GM12865 (cell line): ENCODE measurements around the gene OCSTAMP.

Source experiments
- DNase-seq: peaks from one replicate; pipeline ENCODE4 v3.0.0; 2010; ENCODE audit warnings: low read depth
- H3K4me3 ChIP-seq: 2 replicates; pipeline ENCODE4 v1.5.1; 2011; ENCODE audit warnings: mild to moderate bottlenecking, low read depth, low read length, control low read depth
- TF ChIP-seq, protein P1 (sequence below): IDR thresholded peaks from 2 replicates; pipeline ENCODE4 v1.5.1; 2011; ENCODE audit warnings: low read length, control low read depth, low read depth, inconsistent platforms; ENCODE audit not compliant: insufficient read depth; ENCODE audit errors: missing control alignments

Gene OCSTAMP

GRCh38 chr20:46573788-46574584 is 23.5 kb upstream of the OCSTAMP start:
- no peak for DNase-seq
- no peak overlapping the region for H3K4me3 ChIP-seq
- TF ChIP-seq, protein P1, sequence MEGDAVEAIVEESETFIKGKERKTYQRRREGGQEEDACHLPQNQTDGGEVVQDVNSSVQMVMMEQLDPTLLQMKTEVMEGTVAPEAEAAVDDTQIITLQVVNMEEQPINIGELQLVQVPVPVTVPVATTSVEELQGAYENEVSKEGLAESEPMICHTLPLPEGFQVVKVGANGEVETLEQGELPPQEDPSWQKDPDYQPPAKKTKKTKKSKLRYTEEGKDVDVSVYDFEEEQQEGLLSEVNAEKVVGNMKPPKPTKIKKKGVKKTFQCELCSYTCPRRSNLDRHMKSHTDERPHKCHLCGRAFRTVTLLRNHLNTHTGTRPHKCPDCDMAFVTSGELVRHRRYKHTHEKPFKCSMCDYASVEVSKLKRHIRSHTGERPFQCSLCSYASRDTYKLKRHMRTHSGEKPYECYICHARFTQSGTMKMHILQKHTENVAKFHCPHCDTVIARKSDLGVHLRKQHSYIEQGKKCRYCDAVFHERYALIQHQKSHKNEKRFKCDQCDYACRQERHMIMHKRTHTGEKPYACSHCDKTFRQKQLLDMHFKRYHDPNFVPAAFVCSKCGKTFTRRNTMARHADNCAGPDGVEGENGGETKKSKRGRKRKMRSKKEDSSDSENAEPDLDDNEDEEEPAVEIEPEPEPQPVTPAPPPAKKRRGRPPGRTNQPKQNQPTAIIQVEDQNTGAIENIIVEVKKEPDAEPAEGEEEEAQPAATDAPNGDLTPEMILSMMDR: no peak

GRCh38 chr20:46573234-46573633 is 22.8 kb upstream of the OCSTAMP start:
- H3K4me3 ChIP-seq: no peak overlapping the region
- DNase-seq: no peak
- TF ChIP-seq, protein P1: no peak

- DNase-seq: no peak
- TF ChIP-seq, protein P1: no peak
These were observed 22.3 kb upstream of the OCSTAMP start for GRCh38 chr20:46572790-46573189.

GRCh38 chr20:46572153-46572552 is 21.7 kb upstream of the OCSTAMP start:
- H3K4me3 ChIP-seq: no peak overlapping the region
- DNase-seq: no peak
- TF ChIP-seq, protein P1: no peak

More at GRCh38 chr20:46572790-46573189, 22.3 kb upstream of the OCSTAMP start:
- H3K4me3 ChIP-seq: no peak overlapping the region

DNA sequence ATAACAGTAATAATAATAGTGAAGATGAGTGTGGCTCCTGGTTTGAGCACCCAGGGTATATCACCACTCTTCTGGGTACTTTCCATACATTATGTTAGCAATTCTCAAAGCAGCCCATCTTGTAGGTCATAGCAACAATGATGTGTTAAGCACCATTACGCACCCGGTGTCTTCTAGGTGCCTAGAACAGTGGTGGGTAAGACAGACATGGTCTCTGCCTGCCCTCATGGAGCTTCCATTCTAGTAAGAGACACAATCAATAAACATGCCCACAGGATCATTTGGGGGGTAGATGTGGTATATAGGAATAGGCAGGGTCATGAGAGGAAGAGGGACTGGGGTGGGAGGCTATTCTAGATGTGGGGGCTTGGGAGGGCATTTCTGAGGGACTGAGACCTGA is 21.0 kb upstream of the OCSTAMP start:
- TF ChIP-seq, protein P1: no peak
- DNase-seq: no peak
- H3K4me3 ChIP-seq: no peak overlapping the region

DNA sequence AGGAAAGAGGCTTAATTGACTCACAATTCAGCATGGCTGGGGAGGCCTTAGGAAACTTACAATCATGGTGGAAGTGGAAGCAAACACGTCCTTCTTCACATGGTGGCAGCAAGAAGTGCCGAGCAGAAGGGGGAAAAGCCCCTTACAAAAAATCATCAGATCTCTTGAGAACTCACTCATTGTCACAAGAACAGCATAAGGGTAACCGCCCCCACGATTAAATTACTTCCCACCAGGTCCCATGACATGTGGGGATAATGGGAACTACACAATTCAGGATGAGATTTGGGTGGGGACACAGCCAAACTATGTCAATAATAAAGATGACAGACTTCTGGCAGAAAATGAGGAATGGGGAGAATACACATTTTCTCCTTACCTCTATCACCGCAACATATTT is 20.5 kb upstream of the OCSTAMP start:
- no peak overlapping the region for H3K4me3 ChIP-seq
- TF ChIP-seq, protein P1: no peak
- no peak for DNase-seq

DNA sequence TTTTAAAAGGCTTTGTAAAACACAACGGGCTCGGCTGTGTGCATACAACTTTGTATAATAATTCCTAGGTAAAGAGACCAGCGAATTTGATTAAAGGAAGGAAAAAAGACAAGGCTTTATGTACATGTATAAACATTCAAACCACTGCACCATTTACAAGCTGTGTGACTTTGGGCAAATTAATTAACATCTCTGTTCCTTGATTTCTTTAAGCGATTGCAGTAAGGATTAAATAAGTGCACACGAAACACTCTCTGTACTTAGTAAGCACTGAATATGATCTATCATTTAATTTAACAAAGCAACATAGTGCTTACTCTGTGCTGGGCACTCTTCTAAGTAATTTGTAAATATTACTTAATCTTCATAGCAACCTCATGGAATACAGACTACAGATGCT is 19.5 kb upstream of the OCSTAMP start:
- DNase-seq: no peak
- TF ChIP-seq, protein P1: no peak
- no peak overlapping the region for H3K4me3 ChIP-seq
